ENCODE measurements around the gene RNF40.
A peak's percentile ranks its signal among the peaks of the same experiment; 100 is the strongest.

RNF40 gene

DNA sequence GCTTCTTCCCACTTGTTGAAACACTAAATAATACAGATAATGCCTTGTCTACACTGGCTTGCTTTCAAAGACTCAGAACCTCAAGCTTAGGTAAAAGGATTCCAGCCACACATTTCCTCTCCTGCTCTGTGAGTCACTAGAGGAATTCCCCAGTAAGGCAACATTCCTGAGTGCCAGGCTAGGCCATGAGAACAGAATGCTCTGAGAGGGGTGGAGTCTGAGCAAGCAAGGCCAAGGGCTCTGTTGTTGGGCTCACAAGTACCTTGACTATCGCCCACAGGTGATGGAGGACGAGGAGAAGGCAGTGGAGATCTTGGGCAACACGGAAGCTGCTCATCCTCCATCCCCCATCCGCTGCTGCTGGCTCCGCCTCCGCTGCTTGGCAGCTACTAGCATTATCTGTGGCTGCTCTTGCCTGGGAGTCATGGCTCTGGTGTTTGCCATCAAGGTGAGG lies 20.6 kb upstream of the RNF40 start:
- no peak for DNase-seq

DNA sequence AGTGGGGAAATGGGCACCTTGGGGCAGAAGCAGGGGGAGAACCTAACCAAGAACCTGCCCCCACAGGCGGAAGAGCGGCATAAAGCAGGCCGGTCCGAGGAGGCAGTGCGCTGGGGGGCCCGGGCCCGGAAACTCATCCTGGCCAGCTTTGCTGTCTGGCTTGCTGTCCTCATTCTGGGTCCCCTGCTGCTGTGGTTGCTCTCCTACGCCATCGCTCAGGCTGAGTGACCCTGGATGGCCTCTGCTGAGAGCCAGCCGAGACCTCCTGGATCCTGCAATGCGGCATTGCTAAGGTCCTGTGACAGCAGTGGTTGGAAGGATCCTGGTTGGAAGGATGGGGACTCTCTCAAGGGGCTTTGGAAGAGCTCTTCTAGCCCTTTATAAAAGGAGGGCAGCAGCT lies 18.4 kb upstream of the RNF40 start:
- DNase-seq: no peak

DNA sequence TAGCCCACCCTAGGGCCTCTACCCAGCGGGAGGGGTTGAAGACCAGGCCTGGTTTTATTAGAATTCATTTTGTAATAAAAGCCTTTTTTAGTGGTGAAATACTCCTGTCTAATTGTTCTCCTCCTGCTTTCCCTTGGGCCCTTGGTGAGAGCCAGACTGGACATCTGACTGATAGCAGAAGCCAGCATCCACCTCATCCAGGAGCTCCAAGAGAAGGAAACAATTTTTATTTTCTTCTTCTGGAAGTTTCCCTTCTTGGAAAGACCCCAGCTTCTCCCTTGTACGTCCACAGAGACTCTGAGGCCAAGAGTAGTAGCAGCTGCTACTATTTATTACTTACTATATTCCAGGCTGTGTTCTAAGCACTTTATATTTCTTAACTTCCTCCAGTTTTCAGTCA lies 17.9 kb upstream of the RNF40 start:
- DNase-seq: no peak

DNA sequence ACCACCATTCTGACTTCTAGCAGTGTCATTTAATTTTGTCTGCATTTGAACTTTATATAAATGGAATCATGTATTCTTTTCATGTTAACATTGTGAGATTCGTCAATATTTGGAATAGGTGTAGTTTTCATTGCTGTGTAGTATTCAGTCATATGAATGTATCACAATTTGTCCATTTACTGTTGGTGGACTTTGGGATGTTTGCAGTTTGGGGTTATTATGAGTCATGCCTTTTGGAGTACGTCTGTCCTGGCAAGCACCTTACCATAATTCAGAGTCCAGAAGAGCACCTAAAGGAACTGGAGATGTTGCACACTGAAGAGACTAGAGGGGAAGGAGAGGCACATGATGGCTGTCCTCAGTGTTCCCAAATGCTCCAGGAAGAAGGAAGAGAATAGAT lies 17.0 kb upstream of the RNF40 start:
- DNase-seq: no peak

DNA sequence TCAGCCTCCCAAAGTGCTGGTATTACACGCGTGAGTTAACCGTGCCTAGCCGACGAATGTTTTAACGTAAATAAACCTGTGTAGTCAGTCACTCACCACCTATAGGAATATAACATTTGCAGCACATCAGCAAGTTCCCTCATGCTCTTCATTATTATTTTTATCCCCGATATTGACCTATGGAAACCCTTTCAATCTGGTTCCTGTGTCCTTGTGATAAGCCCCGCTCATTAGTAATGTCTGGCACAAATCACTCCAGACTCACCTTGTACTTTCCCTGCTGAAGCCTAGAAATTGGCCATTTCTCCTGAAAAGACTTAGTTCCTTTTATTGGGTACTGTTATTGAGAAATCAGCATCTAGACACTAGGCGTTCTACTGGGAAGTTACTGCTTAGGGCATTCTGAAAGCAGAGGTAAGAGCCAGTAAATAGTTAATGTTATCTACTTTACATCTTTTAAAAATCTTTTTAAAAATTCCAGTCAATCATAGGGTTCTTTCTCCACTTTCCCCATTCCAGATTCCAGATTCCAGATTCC lies 15.4 kb upstream of the RNF40 start:
- no peak for DNase-seq

DNA sequence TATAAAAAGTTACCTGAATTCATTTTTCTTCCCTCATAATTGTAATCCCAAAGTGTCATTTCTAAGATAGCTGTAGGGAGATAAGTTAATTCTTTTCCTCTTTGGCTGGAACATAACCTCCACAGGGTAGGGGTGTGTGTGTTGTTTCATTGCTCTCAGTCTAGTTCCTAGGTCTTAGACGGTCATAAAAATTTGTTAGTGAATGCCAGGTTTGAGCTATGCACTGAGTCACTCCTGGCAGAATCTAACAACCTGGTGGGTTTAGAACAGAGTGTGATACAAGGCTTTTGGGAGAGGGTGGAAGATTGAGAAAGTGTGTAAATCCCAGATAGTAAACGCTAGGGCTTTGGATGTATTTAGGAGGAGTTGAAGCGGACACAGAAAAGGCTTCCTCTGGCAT lies 14.8 kb upstream of the RNF40 start:
- no peak for DNase-seq

DNA sequence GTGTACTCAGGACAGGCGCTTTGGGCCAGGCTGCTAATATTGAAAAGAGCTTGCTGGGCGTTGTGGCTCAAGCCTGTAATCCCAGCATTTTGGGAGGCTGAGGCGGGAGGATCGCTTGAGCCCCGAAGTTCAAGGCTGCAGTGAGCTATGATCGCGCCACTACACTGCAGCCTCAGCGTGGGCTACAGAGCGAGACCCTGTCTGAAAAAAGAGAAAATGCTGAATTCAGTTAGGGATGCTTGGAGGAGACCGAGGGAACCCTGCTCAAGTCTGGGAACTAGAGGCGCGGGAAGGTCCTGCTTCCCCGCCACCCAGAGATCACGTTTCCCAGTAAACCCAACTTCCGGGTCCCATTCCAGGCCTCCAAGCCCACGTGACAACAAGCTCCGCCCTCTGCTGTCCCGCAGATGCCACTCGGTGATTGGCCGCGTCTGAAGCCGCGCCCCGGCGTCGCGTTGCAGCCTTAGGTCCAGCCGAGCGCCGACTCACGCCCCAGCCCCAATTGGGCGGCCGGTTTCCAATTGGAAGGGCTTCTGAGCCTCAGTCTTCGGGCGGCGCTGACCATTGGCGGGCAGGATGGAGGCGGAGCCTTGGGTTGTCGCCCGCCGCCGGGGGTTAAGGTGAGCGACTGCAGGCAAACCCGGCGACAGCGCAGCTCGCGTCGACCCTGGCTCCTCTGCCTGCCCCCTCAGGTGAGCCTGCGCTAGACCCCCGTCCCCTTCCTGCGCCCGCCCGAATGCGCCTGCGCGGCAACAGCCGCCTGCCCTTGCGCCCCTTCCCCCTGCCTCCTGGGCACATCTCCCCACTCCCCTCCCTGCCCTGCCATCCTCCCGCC lies 14.1 kb upstream of the RNF40 start, which contains the start of gene PHKG2:
Gene PHKG2 (plus strand): TSS at position 627 of the 835 bp plus-strand sequence. CDS start 396 bp downstream, outside the sequence.
- DNase-seq: peak; percentile 97

DNA sequence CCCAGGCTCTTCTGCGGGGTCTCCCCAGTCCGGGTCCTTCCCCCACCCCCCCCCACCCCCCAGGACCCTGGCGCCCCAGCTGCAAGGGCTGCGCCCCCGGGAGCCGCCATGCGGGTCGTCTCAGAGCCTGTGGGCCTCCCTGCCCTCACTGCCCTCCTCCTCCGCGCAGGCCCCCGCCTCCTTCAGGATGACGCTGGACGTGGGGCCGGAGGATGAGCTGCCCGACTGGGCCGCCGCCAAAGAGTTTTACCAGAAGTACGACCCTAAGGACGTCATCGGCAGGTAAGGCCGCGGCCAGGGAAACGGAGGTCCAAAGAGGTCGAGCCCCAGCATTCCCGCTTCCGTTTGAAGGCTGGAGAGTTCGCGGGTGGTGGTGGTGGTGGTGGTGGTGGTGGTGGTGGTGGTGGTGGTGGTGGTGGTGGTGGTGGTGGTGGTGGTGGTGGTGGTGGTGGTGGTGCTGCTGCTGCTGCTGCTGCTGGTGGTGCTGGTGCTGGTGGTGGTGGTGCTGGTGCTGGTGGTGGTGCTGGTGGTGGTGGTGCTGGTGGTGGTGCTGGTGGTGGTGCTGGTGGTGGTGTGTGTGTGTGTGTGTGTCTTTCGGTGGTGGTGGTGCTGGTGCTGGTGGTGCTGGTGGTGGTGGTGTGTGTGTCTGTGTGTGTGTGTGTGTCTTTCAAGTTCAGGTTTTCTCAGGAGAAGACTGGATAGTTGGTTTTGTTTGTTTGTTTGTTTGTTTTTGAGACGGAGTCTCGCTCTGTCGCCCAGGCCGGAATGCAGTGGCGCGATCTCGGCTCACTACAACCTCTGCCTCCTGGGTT lies 13.3 kb upstream of the RNF40 start:
- peak; percentile 11 for DNase-seq

DNA sequence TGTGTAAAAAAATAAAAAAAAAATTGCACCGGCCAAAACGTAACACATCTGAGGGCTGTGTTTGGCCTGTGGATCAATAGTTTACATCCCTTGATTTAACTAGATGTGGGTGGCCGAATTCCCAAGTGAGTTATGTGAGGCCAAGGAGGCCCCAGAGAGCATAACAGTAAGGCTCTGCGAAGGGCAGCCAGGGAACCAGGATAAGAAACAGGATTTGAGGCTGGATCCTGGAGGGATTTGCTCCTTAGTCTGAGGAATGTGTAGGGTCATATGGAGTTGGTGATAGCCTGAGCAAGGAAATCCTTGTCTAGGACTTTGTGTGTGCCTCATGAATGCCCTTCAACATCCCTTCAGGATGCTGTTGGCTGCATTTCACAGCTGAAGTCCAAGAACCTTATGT lies 11.9 kb upstream of the RNF40 start:
- no peak for DNase-seq

DNA sequence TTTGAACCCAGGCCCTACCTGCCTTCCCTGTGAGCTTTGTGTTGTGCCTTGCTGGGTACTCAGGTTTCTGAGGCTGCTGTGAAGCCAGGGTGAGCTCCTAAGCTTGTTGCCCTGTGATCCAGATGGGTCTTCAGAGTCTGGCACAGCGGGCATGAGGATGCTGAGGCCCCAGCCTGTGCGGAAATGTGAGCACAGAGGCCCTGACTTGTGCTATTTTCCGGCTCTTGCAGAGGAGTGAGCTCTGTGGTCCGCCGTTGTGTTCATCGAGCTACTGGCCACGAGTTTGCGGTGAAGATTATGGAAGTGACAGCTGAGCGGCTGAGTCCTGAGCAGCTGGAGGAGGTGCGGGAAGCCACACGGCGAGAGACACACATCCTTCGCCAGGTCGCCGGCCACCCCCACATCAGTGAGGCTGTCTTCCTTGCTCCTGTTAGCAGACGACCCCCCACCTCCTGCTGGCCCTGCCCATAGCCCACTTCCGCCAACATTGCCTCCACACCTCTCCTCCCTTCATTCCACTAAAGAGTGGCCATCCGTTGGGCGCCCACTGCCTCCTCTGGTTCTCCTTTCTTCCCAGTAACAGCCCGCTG lies 11.2 kb upstream of the RNF40 start:
- DNase-seq: no peak

DNA sequence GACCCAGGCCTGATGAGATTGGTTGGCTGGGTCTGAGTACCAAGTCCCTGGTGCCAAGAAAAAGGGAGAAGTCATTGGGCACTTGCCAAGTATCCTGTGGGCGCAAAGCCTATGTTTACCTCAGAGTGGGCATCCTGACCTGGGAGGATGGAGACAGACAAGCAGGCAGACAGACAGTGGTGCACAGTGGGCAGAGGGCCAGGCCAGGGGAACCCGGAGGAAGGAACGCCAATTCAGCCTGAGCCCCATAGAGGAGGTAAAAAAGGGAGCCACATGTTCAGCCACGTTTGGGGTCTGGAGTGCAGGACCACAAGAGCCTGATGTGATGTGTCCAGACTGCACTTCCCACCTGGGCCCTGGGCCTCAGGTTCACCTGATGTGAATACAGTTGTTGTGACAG lies 8.5 kb upstream of the RNF40 start:
- no peak for DNase-seq

DNA sequence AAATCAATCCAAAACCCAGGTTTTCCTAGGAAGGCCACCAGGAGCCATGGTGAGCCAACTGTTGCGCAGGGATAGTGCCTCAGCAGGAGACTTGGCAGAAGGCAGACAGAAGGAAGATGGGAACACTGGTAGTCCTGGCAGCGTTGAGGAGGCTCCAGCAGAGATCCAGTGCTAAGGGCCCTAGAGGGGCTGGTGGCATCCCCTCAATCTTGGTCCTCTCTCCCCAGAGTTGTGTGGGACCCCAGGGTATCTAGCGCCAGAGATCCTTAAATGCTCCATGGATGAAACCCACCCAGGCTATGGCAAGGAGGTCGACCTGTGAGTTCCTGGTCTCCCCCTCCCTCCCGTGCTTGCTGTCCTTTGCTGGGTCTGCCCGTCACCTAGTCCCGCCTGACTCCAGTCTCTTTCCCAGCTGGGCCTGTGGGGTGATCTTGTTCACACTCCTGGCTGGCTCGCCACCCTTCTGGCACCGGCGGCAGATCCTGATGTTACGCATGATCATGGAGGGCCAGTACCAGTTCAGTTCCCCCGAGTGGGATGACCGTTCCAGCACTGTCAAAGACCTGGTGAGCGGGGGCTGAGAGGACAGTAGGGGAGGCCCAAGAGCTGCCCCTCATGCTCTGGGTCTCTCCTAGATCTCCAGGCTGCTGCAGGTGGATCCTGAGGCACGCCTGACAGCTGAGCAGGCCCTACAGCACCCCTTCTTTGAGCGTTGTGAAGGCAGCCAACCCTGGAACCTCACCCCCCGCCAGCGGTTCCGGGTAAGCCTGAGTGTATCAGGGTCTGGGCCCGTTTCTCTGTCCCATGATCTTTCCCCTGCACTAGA lies 6.0 kb upstream of the RNF40 start:
- no peak for DNase-seq

DNA sequence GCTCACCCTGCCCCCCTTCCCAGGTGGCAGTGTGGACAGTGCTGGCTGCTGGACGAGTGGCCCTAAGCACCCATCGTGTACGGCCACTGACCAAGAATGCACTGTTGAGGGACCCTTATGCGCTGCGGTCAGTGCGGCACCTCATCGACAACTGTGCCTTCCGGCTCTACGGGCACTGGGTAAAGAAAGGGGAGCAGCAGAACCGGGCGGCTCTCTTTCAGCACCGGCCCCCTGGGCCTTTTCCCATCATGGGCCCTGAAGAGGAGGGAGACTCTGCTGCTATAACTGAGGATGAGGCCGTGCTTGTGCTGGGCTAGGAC lies 5.4 kb upstream of the RNF40 start:
- no peak for DNase-seq

DNA sequence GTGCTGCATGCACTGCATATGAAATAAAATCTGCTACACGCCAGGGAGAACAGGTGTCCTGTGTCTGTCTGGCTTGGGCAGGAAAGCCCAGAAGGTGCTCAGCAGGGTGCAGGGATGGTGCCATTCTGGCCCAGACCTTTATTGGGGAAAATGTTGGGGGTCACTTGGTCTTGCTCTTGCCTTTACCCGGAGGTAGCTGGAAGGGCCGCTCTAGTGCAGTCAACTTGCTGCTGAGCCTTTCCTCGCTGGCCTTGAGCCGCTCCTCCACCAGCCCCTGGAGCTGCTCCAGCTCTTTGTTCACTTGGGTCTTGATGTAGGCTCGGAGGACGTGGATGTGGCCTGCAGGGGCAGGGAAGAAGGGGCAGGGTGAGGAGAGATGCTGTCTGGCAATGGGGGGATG lies 4.8 kb upstream of the RNF40 start:
- DNase-seq: no peak

DNA sequence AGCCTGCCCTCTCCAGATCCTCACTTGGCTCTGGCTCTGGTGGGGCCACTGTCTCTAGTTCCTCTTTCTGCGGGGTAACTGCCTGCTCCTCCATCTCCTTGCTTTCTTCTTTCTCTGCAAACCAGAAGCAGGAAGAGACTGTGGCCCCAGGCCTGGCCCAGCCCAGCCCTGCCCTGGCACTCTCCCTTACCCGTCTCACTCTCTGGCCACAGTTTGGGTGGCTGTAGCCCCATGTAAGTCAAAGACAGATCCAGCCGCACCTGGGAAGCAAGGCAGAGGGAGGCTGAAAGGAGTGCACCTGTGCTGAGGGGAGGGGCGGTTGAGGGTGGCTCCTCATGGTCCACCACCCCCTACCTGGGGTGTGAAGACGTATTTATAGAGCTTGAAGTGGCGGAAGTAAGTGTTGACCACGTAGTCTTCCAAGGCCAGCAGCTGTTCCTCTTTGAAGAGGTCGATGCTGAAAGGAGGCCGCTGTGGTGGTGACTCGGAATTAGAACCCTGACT lies 3.1 kb upstream of the RNF40 start:
- no peak for DNase-seq

DNA sequence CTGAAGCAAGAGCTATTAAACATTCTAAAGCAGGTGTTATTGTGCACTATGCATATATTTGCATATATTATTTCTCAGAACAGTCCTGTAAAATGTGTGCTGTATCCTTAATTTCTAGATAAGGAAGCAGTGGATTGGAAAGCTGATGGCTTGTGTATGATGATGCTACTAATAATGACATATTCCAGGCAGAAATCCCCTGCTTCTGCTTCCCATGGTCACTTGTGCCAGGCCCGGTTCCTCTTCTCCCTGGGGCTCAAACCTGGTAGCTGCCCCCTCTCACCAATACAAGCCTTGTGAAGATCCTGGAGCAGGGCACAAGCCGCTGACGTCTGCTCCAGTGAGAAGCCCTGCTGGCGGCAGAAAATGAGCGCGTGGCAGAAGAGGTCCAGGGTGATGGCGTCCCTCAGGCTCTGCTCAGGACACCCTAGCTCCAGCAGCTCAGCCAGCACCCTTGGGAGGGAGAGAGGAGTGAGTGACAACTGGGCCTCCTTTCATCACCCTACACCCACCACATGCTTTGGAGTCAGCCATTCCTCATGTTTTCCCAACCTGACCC lies 2.0 kb upstream of the RNF40 start:
- no peak for DNase-seq

DNA sequence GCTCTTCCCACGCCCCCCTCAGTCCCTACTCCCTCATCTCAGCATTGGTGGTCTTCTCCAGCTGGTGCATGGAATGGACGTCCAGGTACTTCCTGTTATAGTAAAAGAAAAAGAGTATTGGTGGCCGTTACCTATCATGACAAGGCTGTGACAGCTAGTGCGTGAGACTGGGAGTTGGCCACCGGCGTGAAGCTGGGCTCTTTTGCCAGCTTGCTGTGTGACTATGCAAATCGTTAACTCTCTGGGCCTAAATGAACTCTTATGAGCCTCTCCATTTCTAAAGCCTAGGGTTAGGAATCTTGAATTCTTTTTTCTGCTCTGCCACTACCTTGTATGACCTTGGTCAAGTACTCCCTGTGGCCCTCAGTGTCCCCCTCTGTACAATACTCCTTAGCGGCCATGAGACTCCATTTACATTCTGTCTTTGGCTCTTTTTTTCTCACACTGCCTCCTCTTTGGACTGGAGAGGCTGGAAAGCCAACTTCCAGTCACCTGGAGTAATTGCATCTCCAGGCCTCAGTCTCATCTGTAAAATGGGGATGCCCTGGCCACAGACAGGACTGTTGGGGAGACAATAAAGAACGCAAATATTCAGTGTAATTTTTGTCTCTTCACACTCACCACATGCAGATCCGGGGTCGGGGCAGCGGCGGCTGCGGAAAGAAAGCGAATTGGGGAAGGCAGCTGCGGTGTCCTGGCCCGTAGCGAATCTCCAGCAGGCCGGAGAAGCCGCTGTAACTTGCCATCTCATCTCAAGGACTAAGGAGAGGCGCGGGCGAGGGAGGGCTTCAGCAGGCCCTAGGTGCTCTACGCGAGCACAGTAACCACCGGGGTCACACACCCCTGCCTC lies 1.3 kb upstream of the RNF40 start:
- no peak for DNase-seq

DNA sequence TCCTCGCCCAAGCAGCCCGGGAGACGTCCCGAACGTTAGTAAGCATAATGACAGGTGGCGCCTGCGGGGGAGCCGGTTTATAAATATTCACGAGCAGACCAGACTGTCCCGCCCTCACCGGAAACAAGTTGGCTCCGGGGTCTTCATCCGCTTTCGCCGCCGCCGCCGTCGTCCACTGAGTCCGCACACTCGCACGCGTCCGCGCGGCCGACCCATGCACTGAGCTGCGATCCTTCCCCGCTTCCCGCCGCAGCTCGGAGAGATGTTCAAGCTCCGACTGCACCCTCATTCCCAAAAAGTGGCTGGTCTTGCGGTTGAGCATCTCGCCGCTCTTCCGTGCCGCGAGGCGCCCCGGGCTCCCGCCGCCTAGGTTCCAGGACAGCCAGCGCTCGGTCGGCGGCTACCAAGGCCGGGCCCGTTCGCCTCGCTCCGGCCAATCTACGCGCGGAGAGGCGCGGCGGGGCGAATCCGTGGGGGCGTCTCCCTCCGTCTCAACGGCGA lies 645 bp upstream of the RNF40 start:
- DNase-seq: peak; percentile 30

DNA sequence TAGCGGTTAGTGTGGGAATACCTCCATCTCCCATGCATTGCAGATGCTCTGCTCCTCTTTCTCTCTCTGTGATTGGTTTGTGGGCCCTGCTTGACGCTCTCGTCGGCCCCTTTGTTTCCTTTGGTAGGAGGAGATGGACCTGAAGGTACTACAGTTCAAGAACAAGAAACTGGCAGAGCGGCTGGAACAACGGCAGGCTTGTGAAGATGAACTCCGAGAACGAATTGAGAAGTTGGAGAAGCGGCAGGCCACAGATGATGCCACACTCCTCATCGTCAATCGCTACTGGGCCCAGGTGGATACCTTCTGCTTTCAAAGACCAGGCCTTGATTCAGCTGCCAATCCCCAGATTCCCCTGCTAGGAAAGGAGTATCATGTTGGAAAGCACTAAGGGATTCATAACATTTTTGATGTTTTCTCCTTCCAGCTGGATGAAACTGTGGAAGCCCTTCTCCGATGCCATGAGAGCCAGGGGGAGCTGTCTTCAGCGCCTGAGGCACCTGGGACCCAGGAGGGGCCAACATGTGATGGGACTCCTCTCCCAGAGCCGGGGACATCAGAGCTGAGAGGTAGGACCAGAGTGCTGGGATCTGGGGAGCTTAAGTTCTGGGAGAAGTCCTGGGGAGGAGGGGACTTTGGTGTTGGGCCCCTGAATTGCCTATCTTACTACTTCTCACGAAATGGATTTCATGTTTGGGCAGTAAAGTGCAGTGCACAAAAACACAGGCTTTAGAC lies 1.0 kb downstream of the RNF40 start:
- no peak for DNase-seq

DNA sequence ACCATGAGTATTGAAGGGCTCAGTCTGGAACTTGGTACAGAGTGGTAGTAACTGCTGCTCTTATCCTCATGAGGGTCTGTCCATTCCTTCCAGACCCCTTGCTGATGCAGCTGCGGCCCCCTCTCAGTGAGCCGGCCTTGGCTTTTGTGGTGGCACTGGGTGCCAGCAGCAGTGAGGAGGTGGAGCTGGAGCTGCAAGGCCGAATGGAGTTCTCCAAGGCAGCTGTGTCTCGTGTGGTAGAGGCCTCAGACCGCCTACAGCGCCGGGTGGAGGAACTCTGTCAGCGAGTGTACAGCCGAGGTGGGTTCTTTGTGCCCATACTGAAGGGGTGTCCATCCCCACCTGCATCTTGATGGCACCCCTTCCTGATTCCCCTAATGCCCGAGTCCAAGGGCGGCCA lies 2.0 kb downstream of the RNF40 start:
- no peak for DNase-seq
